GM12864 (cell line): ENCODE results near the gene HIVEP2.

ENCODE experiments used
- DNase-seq: peaks from one replicate; pipeline ENCODE4 v3.0.0-alpha.2; 2011; ENCODE audit warnings: low read depth
- H3K4me3 ChIP-seq: 2 replicates; pipeline ENCODE4 v1.5.1; 2011; ENCODE audit warnings: mild to moderate bottlenecking, low read depth, low read length, control low read depth
- CTCF ChIP-seq: IDR thresholded peaks from 2 replicates; pipeline ENCODE4 v1.5.1; 2011; ENCODE audit warnings: low read depth, mild to moderate bottlenecking, moderate library complexity, low read length, control low read depth, inconsistent platforms; ENCODE audit errors: missing control alignments

The HIVEP2 gene

GRCh38 chr6:142902636-142903053 lies 42.3 kb downstream of the HIVEP2 start:
- DNase-seq, result no peak
- no peak for TF ChIP-seq CTCF
- no peak overlapping the region for H3K4me3 ChIP-seq

GRCh38 chr6:142901611-142902010 lies 43.4 kb downstream of the HIVEP2 start:
- H3K4me3 ChIP-seq, result no peak overlapping the region
- TF ChIP-seq CTCF, result no peak
- no peak for DNase-seq

- no peak for TF ChIP-seq CTCF
- no peak overlapping the region for H3K4me3 ChIP-seq
- DNase-seq, result no peak
Measured at GRCh38 chr6:142900227-142900971, 44.6 kb downstream of the HIVEP2 start.

GRCh38 chr6:142898927-142899895 lies 45.8 kb downstream of the HIVEP2 start:
- no peak for DNase-seq
- no peak overlapping the region for H3K4me3 ChIP-seq
- no peak for TF ChIP-seq CTCF

GRCh38 chr6:142897659-142898058 lies 47.3 kb downstream of the HIVEP2 start:
- no peak for DNase-seq
- no peak for TF ChIP-seq CTCF
- H3K4me3 ChIP-seq, result no peak overlapping the region

GRCh38 chr6:142896732-142897131 lies 48.2 kb downstream of the HIVEP2 start:
- H3K4me3 ChIP-seq, result no peak overlapping the region
- no peak for DNase-seq
- no peak for TF ChIP-seq CTCF
